ENCODE results near the gene ZNF300. TPM values are rescaled to one million over a fixed set of nuclear protein-coding genes. Genes with fewer than 3 reads are reported as not detected.
"Not testable (repeated sequence)": the region's sequence is repeated elsewhere in the genome, so short reads cannot be mapped to it uniquely, and the experiment has no call there.

Gene ZNF300
- polyA plus RNA-seq, 1 donor: 53.0 TPM

GRCh38 chr5:150846654-150847333, 58.0 kb downstream of the ZNF300 start:
- peak; percentile 85 for DNase-seq

- not testable (repeated sequence) for DNase-seq
Measured at GRCh38 chr5:150846308-150846653, 58.5 kb downstream of the ZNF300 start, which contains the start of gene IRGM. TSS of gene IRGM (plus strand) at chr5:150846521. CDS start at chr5:150848124, 1,603 bp downstream.

- DNase-seq: not testable (repeated sequence)
Measured at GRCh38 chr5:150845185-150845859, 59.5 kb downstream of the ZNF300 start.

Other genes with a start within 250 kb of the ZNF300 start
- gene MYOZ3, start 243.7 kb downstream of the ZNF300 start, polyA plus RNA-seq (ENCODE audit: insufficient read length): 6.9 TPM
- 86.4 TPM for gene RBM22, start 203.9 kb downstream of the ZNF300 start, polyA plus RNA-seq (ENCODE audit: insufficient read length)
- 82.6 TPM for gene DCTN4, start 146.0 kb downstream of the ZNF300 start, polyA plus RNA-seq (ENCODE audit: insufficient read length)
- gene SMIM3, start 126.2 kb downstream of the ZNF300 start, polyA plus RNA-seq (ENCODE audit: insufficient read length): 21.6 TPM
- 1.5 TPM for gene IRGM, start 58.5 kb downstream of the ZNF300 start, polyA plus RNA-seq (ENCODE audit: insufficient read length)
- 1,238 TPM for gene GPX3, start 115.6 kb upstream of the ZNF300 start, polyA plus RNA-seq (ENCODE audit: insufficient read length)
- 61.6 TPM for gene TNIP1, start 176.1 kb upstream of the ZNF300 start, polyA plus RNA-seq (ENCODE audit: insufficient read length)